ENCODE measurements around the gene ADAM19.
A peak's percentile ranks its signal among the peaks of the same experiment; 100 is the strongest.

ADAM19 gene

GRCh38 chr5:157575381-157576020, at the start of gene ADAM19:
TSS of gene ADAM19 (minus strand) at chr5:157575775. CDS start at chr5:157575696, 79 bp downstream.
- DNase-seq = peak; percentile 82

GRCh38 chr5:157624144-157624543, 48.6 kb upstream of the ADAM19 start:
- no peak for DNase-seq

GRCh38 chr5:157620776-157621175, 45.2 kb upstream of the ADAM19 start:
- DNase-seq = no peak

GRCh38 chr5:157618191-157618765, 42.7 kb upstream of the ADAM19 start:
- no peak for DNase-seq

GRCh38 chr5:157616785-157617184, 41.2 kb upstream of the ADAM19 start:
- no peak for DNase-seq

GRCh38 chr5:157613385-157614245, 38.0 kb upstream of the ADAM19 start:
- DNase-seq = no peak

- no peak for DNase-seq
These were observed 37.0 kb upstream of the ADAM19 start for GRCh38 chr5:157612581-157612980.

GRCh38 chr5:157611571-157612476, 36.2 kb upstream of the ADAM19 start:
- no peak for DNase-seq

- no peak for DNase-seq
These were observed 35.4 kb upstream of the ADAM19 start for GRCh38 chr5:157610990-157611389.

- no peak for DNase-seq
These were observed 33.5 kb upstream of the ADAM19 start for GRCh38 chr5:157608972-157609565.

- peak; percentile 74 for DNase-seq
These were observed 32.0 kb upstream of the ADAM19 start for GRCh38 chr5:157607371-157608161.

- DNase-seq = no peak
These were observed 30.5 kb upstream of the ADAM19 start for GRCh38 chr5:157606046-157606445.

- DNase-seq = peak; percentile 73
These were observed 28.0 kb upstream of the ADAM19 start for GRCh38 chr5:157603333-157604190.

GRCh38 chr5:157602505-157602904, 26.9 kb upstream of the ADAM19 start:
- DNase-seq = no peak

- no peak for DNase-seq
These were observed 24.7 kb upstream of the ADAM19 start for GRCh38 chr5:157600252-157600651.

GRCh38 chr5:157599565-157599964, 24.0 kb upstream of the ADAM19 start:
- no peak for DNase-seq

GRCh38 chr5:157598350-157598936, 22.9 kb upstream of the ADAM19 start:
- DNase-seq = no peak

- no peak for DNase-seq
These were observed 21.7 kb upstream of the ADAM19 start for GRCh38 chr5:157597277-157597676.

- DNase-seq = no peak
These were observed 20.9 kb upstream of the ADAM19 start for GRCh38 chr5:157596487-157596886.
